ENCODE measurements around the gene CEP126.
"Not testable (repeated sequence)": the region's sequence is repeated elsewhere in the genome, so short reads cannot be mapped to it uniquely, and the experiment has no call there.

CEP126 gene

GRCh38 chr11:101955701-101956100, 40.9 kb downstream of the CEP126 start:
- H3K4me3 Mint-ChIP-seq = no peak overlapping the region
- no peaks in the 10 kb centered on the region for H3K4me1 Mint-ChIP-seq (ENCODE audit: low read depth in 2 of 2)
- no peaks in the 10 kb centered on the region for H3K9me3 Mint-ChIP-seq
- H3K27me3 Mint-ChIP-seq = no peaks in the 10 kb centered on the region
- ATAC-seq (replicated peaks) = no peak
- no peak overlapping the region for H3K27ac Mint-ChIP-seq
- no peaks in the 10 kb centered on the region for H3K36me3 Mint-ChIP-seq (ENCODE audit: insufficient read depth)
- no peak for DNase-seq

GRCh38 chr11:101960231-101960630, 45.4 kb downstream of the CEP126 start:
- no peaks in the 10 kb centered on the region for H3K27me3 Mint-ChIP-seq
- H3K27ac Mint-ChIP-seq = no peak overlapping the region
- H3K9me3 Mint-ChIP-seq = no peaks in the 10 kb centered on the region
- ATAC-seq (replicated peaks) (no peak), DNase-seq (no peak)
- no peak overlapping the region for H3K4me3 Mint-ChIP-seq
- peaks cover 6% of the 10 kb centered on the region for H3K36me3 Mint-ChIP-seq (ENCODE audit: insufficient read depth)
- no peaks in the 10 kb centered on the region for H3K4me1 Mint-ChIP-seq (ENCODE audit: low read depth in 2 of 2)

- H3K36me3 Mint-ChIP-seq (ENCODE audit: insufficient read depth); H3K27me3 Mint-ChIP-seq; H3K4me1 Mint-ChIP-seq (ENCODE audit: low read depth in 2 of 2); H3K27ac Mint-ChIP-seq; H3K4me3 Mint-ChIP-seq; H3K9me3 Mint-ChIP-seq; ATAC-seq (replicated peaks); DNase-seq: not testable (repeated sequence)
These were observed 49.4 kb downstream of the CEP126 start for GRCh38 chr11:101964200-101964599.

GRCh38 chr11:101974255-101974654, 59.4 kb downstream of the CEP126 start:
- H3K4me1 Mint-ChIP-seq (ENCODE audit: low read depth in 2 of 2) = no peaks in the 10 kb centered on the region
- H3K9me3 Mint-ChIP-seq = no peaks in the 10 kb centered on the region
- no peak overlapping the region for H3K4me3 Mint-ChIP-seq
- ATAC-seq (replicated peaks) (no peak), DNase-seq (no peak)
- H3K36me3 Mint-ChIP-seq (ENCODE audit: insufficient read depth) = no peaks in the 10 kb centered on the region
- no peaks in the 10 kb centered on the region for H3K27me3 Mint-ChIP-seq
- H3K27ac Mint-ChIP-seq = no peak overlapping the region

GRCh38 chr11:101974771-101975170, 60.0 kb downstream of the CEP126 start:
- Mint-ChIP-seq H3K36me3 (ENCODE audit: insufficient read depth) (no peaks in the 10 kb centered on the region), H3K9me3 (no peaks in the 10 kb centered on the region)

GRCh38 chr11:101975734-101976133, 60.9 kb downstream of the CEP126 start:
- Mint-ChIP-seq H3K4me1 (ENCODE audit: low read depth in 2 of 2) (no peaks in the 10 kb centered on the region), H3K4me3 (no peak overlapping the region), H3K36me3 (ENCODE audit: insufficient read depth) (no peaks in the 10 kb centered on the region), H3K27ac (no peak overlapping the region), H3K27me3 (no peaks in the 10 kb centered on the region), H3K9me3 (no peaks in the 10 kb centered on the region)
- no peak for DNase-seq
- no peak for ATAC-seq (replicated peaks)

More at GRCh38 chr11:101974771-101975170, 60.0 kb downstream of the CEP126 start:
- no peak overlapping the region for H3K27ac Mint-ChIP-seq
- ATAC-seq (replicated peaks) (no peak), DNase-seq (no peak)
- H3K4me3 Mint-ChIP-seq = no peak overlapping the region
- no peaks in the 10 kb centered on the region for H3K4me1 Mint-ChIP-seq (ENCODE audit: low read depth in 2 of 2)
- H3K27me3 Mint-ChIP-seq = no peaks in the 10 kb centered on the region

- Mint-ChIP-seq H3K4me3 (no peak overlapping the region), H3K36me3 (ENCODE audit: insufficient read depth) (peaks cover 2% of the 10 kb centered on the region), H3K9me3 (no peaks in the 10 kb centered on the region), H3K27ac (no peak overlapping the region), H3K27me3 (no peaks in the 10 kb centered on the region), H3K4me1 (ENCODE audit: low read depth in 2 of 2) (no peaks in the 10 kb centered on the region)
- DNase-seq (no peak), ATAC-seq (replicated peaks) (no peak)
These were observed 72.6 kb downstream of the CEP126 start for GRCh38 chr11:101987370-101987769.

GRCh38 chr11:101993172-101993571, 78.4 kb downstream of the CEP126 start:
- Mint-ChIP-seq H3K36me3 (ENCODE audit: insufficient read depth) (no peaks in the 10 kb centered on the region), H3K9me3 (no peaks in the 10 kb centered on the region)
- no peak for ATAC-seq (replicated peaks)

GRCh38 chr11:101994052-101994469, 79.3 kb downstream of the CEP126 start:
- not testable (repeated sequence) for H3K9me3 Mint-ChIP-seq; DNase-seq; H3K4me1 Mint-ChIP-seq (ENCODE audit: low read depth in 2 of 2); H3K4me3 Mint-ChIP-seq; H3K36me3 Mint-ChIP-seq (ENCODE audit: insufficient read depth); H3K27me3 Mint-ChIP-seq; H3K27ac Mint-ChIP-seq; ATAC-seq (replicated peaks)

More at GRCh38 chr11:101993172-101993571, 78.4 kb downstream of the CEP126 start:
- no peak overlapping the region for H3K4me3 Mint-ChIP-seq
- no peak overlapping the region for H3K27ac Mint-ChIP-seq
- no peaks in the 10 kb centered on the region for H3K27me3 Mint-ChIP-seq
- H3K4me1 Mint-ChIP-seq (ENCODE audit: low read depth in 2 of 2) = no peaks in the 10 kb centered on the region
- DNase-seq = no peak

GRCh38 chr11:101996111-101996510, 81.3 kb downstream of the CEP126 start:
- ATAC-seq (replicated peaks) = no peak
- no peak overlapping the region for H3K27ac Mint-ChIP-seq
- H3K36me3 Mint-ChIP-seq (ENCODE audit: insufficient read depth) = no peaks in the 10 kb centered on the region
- no peak overlapping the region for H3K4me3 Mint-ChIP-seq
- no peaks in the 10 kb centered on the region for H3K9me3 Mint-ChIP-seq
- no peaks in the 10 kb centered on the region for H3K4me1 Mint-ChIP-seq (ENCODE audit: low read depth in 2 of 2)
- H3K27me3 Mint-ChIP-seq = no peaks in the 10 kb centered on the region
- DNase-seq = no peak

- Mint-ChIP-seq H3K4me3 (no peak overlapping the region), H3K27me3 (no peaks in the 10 kb centered on the region), H3K36me3 (ENCODE audit: insufficient read depth) (peaks cover 3% of the 10 kb centered on the region), H3K9me3 (no peaks in the 10 kb centered on the region), H3K4me1 (ENCODE audit: low read depth in 2 of 2) (no peaks in the 10 kb centered on the region), H3K27ac (peak overlapping the region in 1 of 2 donors; percentile 76)
- ATAC-seq (replicated peaks) (no peak), DNase-seq (no peak)
These were observed 87.0 kb downstream of the CEP126 start for GRCh38 chr11:102001657-102002338.

GRCh38 chr11:102004220-102004619, 89.4 kb downstream of the CEP126 start:
- no peaks in the 10 kb centered on the region for H3K4me1 Mint-ChIP-seq (ENCODE audit: low read depth in 2 of 2)
- no peak overlapping the region for H3K4me3 Mint-ChIP-seq
- no peaks in the 10 kb centered on the region for H3K27me3 Mint-ChIP-seq
- DNase-seq (no peak), ATAC-seq (replicated peaks) (no peak)
- no peaks in the 10 kb centered on the region for H3K9me3 Mint-ChIP-seq
- no peak overlapping the region for H3K27ac Mint-ChIP-seq
- peaks cover 3% of the 10 kb centered on the region for H3K36me3 Mint-ChIP-seq (ENCODE audit: insufficient read depth)

GRCh38 chr11:102005306-102005705, 90.5 kb downstream of the CEP126 start:
- H3K27me3 Mint-ChIP-seq = peaks cover 8% of the 10 kb centered on the region in 2 donors
- peaks cover 3% of the 10 kb centered on the region for H3K36me3 Mint-ChIP-seq (ENCODE audit: insufficient read depth)
- H3K4me3 Mint-ChIP-seq = no peak overlapping the region
- no peaks in the 10 kb centered on the region for H3K9me3 Mint-ChIP-seq
- DNase-seq (no peak), ATAC-seq (replicated peaks) (no peak)
- H3K27ac Mint-ChIP-seq = peak overlapping the region in 1 of 2 donors; percentile 6
- no peaks in the 10 kb centered on the region for H3K4me1 Mint-ChIP-seq (ENCODE audit: low read depth in 2 of 2)

- Mint-ChIP-seq H3K27ac (no peak overlapping the region), H3K4me1 (ENCODE audit: low read depth in 2 of 2) (no peaks in the 10 kb centered on the region), H3K4me3 (no peak overlapping the region), H3K36me3 (ENCODE audit: insufficient read depth) (peaks cover 3% of the 10 kb centered on the region), H3K9me3 (no peaks in the 10 kb centered on the region), H3K27me3 (peaks cover 10 to 18% of the 10 kb centered on the region in 2 donors)
- ATAC-seq (replicated peaks) = no peak
- no peak for DNase-seq
These were observed 92.2 kb downstream of the CEP126 start for GRCh38 chr11:102006835-102007566.
